Bronchial epithelial cell (primary cell): ENCODE measurements around the gene ZCWPW2. TPM values are rescaled to one million over a fixed set of nuclear protein-coding genes. Genes with fewer than 3 reads are reported as not detected.

Source experiments
- total RNA-seq: library from RNA; depleted of rRNA; stranded (reverse); fragments of >200 nt; gene quantifications from 2 replicates; pipeline ENCODE4 v1.2.1, GENCODE V29; 2014

ZCWPW2 gene
- total RNA-seq, 1 donor from 2014 or later, result not detected

Other genes with a start within 250 kb of the ZCWPW2 start
- gene CMC1, start 107.1 kb upstream of the ZCWPW2 start, total RNA-seq, result 2.4 and 5.8 TPM in 2 replicates
- gene AZI2, start 103 bp downstream of the ZCWPW2 start, total RNA-seq, result 81.6 and 148 TPM in 2 replicates